Posterior cingulate gyrus (tissue), 11 donors: ENCODE measurements around the gene NELFE.
A peak's percentile ranks its signal among the peaks of the same experiment; 100 is the strongest.
"Not testable (repeated sequence)": the region's sequence is repeated elsewhere in the genome, so short reads cannot be mapped to it uniquely, and the experiment has no call there.

ENCODE experiments used
- DNase-seq, 10 donors: peaks; one replicate each; pipeline versions ENCODE4 v3.0.0 to v3.0.0-alpha.2; 2020 to 2021; ENCODE audit warnings: mixed read lengths in 3 of 10
- intact Hi-C: fragments of 100-400 bp; cut with DNase I; formaldehyde crosslinking; loops from one replicate; pipeline ENCODE4 v1.15.1; 2023

NELFE gene

DNA sequence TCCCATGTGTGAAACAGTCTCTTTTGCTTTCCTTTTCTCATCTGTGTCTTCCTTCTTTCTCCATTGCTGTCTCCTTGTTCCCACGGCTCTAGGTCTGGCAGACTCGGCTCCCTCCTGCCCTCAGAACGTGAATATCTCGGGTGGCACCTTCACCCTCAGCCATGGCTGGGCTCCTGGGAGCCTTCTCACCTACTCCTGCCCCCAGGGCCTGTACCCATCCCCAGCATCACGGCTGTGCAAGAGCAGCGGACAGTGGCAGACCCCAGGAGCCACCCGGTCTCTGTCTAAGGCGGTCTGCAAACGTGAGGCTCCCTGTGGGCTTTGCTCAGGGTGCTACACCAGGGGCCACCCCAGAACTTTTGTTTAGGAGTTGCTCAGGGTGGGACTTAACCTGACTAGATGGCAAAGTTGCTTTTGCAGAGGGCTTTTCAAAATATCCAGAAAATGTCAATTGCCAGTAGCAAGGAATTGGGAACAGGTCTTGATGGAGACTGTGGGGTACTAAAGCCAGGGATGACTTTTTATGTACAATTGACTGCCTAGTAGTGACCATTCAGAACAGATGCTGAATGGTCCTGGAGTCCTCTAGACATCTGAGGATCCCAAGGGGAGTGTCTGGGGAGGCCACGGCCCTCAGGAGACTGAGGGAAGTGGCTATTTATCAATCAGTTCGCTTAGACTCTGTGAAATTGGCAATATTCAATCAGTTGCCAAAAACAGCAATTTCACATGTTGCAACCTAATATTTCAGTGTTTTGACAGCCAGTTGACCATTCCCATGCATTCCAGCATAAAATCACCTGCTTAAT is 30.7 kb downstream of the NELFE start:
- intact Hi-C loops, result no loop called here
- DNase-seq, result no peak

DNA sequence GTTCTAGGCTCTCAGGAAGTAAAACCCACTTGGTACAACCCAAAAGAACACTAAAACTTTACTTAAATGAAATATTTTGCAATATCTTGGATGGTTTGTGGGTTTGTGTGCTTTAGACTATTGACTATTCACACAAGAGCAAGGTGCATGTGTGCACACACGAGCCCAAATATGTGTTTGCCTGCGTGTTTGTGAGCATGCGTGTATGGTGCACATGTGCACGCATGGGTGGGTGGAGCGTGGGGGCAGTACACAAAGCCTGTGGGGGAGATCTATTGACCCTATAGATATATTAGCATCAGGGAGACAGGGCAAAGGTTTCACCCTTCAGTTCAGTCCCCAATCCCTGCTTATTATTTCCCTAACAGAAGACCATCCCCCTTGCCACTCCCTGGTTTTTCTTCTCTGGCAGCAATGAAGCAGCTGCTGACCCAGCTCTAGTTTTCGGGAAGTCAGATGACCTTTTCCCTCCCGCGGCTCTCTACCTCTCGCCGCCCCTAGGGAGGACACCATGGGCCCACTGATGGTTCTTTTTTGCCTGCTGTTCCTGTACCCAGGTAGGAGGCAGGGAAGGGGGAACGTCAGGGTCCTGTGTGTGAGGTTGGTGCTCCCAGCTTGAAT is 31.4 kb downstream of the NELFE start, which contains the start of gene C2:
TSS of gene C2 (plus strand) at position 476 of the 621 bp plus-strand sequence. CDS start at position 512, 36 bp downstream.
- DNase-seq, result no peak
- intact Hi-C loops, result no loop called here

DNA sequence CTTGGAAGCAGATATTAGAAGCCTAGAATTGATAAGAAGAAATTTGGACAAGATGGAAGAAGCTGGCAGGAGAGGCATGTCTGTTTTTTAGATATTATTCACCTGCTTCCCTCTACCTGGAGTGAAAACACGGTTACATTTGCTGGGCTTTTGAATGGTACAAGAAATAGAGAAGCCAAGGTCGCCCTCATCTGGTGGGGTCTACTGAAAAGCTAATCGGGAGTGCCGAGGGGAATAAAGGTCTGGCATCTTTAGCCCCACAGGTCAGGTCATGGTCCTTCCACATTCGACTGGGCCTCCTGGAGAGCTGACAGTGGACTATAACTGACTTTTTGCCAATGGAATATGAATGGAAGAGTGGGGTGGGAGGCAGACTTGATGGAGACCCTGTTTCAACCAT is 35.8 kb downstream of the NELFE start:
- no peak for DNase-seq
- intact Hi-C loops, result no loop called here

- intact Hi-C loops, result no loop called here
- no peak for DNase-seq
Observed at GRCh38 chr6:31920811-31921210, 38.0 kb downstream of the NELFE start.

GRCh38 chr6:31919624-31920303 is 39.0 kb downstream of the NELFE start:
- intact Hi-C loops, result no loop called here
- DNase-seq, result no peak

GRCh38 chr6:31918069-31918720 is 40.6 kb downstream of the NELFE start:
- no peak for DNase-seq
- intact Hi-C loops, result no loop called here

- intact Hi-C loops, result no loop called here
- no peak for DNase-seq
Observed at GRCh38 chr6:31915756-31916155, 43.0 kb downstream of the NELFE start.

- no peak for DNase-seq
- intact Hi-C loops, result no loop called here
Observed at GRCh38 chr6:31915351-31915750, 43.4 kb downstream of the NELFE start.

GRCh38 chr6:31911826-31912585 is 46.8 kb downstream of the NELFE start:
- intact Hi-C loops, result no loop called here
- peak in 1 of 10 donors; percentile 21 for DNase-seq

- DNase-seq, intact Hi-C loops: not testable (repeated sequence)
Observed at GRCh38 chr6:31909298-31909697, 49.5 kb downstream of the NELFE start.

- intact Hi-C loops, result no loop called here
- DNase-seq, result no peak
Observed at GRCh38 chr6:31908791-31909190, 50.0 kb downstream of the NELFE start.

GRCh38 chr6:31908255-31908654 is 50.5 kb downstream of the NELFE start:
- DNase-seq, intact Hi-C loops: not testable (repeated sequence)

DNA sequence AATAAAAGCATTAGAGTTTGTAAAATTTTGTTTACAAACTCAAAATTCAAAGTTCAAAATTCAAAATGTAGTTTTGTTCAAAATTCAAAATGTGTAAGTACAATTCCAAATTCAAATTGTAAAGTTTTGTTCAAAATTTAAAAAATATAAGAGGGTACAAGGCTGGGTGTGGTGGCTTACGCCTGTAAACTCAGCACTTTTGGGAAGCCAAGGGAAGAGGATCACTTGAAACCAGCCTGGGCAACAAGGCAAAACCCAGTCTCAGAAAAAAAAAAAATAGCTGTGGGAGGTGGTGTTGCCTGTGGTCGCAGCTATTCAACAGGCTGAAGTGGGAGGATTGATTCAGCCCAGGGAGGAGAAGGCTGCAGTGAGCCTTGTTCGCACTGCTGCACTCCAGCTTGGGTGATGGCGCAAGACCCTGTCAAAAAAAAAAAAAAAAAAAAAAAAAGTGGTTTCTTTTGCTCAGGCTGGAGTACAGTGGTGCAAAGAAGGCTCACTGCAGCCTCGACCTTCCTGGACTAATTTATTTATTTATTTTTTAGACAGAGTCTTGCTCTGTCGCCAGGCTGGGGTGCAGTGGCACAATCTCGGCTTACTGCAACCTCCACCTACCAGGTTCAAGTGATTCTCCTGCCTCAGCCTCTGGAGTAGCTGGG is 51.5 kb downstream of the NELFE start:
- intact Hi-C loops, result no loop called here
- peak in 1 of 10 donors; percentile 35 for DNase-seq

DNA sequence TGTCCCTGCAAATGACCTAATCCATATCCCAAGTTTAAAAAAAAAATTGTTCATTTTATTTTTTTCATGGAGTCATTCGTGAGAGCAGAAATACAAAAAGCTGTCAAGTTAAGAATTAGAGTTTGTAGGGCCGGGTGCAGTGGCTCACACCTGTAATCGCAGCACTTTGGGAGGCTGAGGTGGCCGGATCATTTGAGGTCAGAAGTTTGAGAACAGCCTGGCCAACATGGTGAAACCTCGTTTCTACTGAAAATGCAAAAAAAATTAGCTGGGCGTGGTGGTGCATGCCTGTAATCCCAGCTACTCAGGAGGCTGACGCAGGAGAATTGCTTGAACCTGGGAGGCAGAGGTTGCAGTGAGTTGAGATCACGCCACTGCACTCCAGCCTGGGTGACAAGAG is 52.0 kb downstream of the NELFE start:
- DNase-seq, intact Hi-C loops: not testable (repeated sequence)

DNA sequence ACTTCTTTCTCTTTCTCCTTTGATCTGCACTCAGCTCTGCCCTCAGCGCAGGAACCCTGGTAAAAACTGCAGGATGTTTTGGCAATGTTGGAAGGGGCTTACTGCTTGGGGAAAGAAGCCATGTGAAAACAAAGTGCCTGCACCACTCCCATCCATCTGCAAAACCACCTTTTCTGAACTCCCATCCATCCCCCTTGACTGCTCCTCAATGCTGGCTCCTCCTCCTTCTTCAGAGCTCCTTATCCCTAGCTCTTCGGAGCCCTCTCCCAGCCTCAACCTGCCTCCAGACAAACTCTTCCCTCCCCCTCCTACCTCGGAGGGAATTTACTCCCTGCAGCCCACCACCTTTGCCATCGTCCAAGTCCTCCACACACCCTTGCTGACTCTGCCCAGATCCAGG is 52.6 kb downstream of the NELFE start:
- intact Hi-C loops, result no loop called here
- DNase-seq, result peak in 1 of 10 donors; percentile 7

DNA sequence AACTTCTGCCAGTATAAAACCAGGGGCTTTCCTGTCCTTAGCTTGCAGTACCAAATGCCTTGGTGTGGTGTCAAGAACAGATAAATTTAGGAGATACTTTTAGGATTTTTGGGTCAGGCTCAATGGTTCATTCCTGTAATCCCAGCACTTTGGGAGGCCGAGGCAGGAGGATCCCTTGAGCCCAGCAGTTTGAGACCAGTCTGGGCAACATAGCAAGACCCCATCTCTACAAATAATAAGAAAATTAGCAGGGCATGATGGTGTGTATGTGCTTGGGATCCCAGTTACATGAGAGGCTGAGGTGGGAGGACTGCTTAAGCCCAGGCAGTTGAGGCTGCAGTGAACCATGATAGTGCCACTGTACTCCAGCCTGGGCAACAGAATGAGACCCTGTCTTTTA is 53.7 kb downstream of the NELFE start:
- intact Hi-C loops, result no loop called here
- DNase-seq, result peak in 1 of 10 donors; percentile 8

- no peak for DNase-seq
- intact Hi-C loops, result loop anchor here (5.0 kb wide), 1 partner anchor 48 kb away; no protein-coding TSS in a partner anchor
Observed at GRCh38 chr6:31903957-31904356, 54.8 kb downstream of the NELFE start.
